HCT116 (cell line): ENCODE measurements around the gene TGFBI. TPM values are rescaled to one million over a fixed set of nuclear protein-coding genes. Genes with fewer than 3 reads are reported as not detected.

Source experiments
- ATAC-seq: fragments of 200-7000 bp; cut with Tn5 transposase; 2 replicates; pipeline ENCODE4 v1.9.1; 2020; ENCODE audit warnings: mild to moderate bottlenecking, moderate library complexity
- BruUV-seq: library from RNA; stranded (reverse); fragments of 400-500 nt; replicated peaks from 2 replicates; lab custom pipeline; 2021; lab: Mats Ljungman, UMichigan
- CTCF ChIA-PET: fragments of 300-600 bp; sonication (Branson Sonifier 250); formaldehyde crosslinking; loops from one replicate; lab custom pipeline; 2021; ENCODE audit warnings: antibody characterized with exemption; lab: Charles Lee
- POLR2A ChIA-PET: fragments of 300-600, 350-600 bp; sonication (Branson Sonifier 250); formaldehyde crosslinking; loops from one replicate; lab custom pipeline; 2021; ENCODE audit warnings: antibody characterized with exemption; lab: Charles Lee
- RAD21 ChIA-PET, 2 experiments: fragments of 300-600 bp; sonication (Branson Sonifier 250); formaldehyde crosslinking; loops; one replicate each; lab custom pipeline; 2023; ENCODE audit warnings: low total read pairs in 2 of 2; ENCODE audit not compliant: uncharacterized antibody in 2 of 2, unreplicated experiment in 2 of 2, low non-redundant PET in 1 of 2; lab: Charles Lee
- DNase-seq: peaks from one replicate; pipeline ENCODE4 v3.0.0-alpha.2; 2010; ENCODE audit warnings: low read depth, low spot score
- H2AFZ ChIP-seq: fragments of 200-600 bp; shearing (Covaris generic), sonication (generic); 2 replicates; pipeline ENCODE4 v1.6.1; 2017; ENCODE audit warnings: low read depth, mixed run types, mixed read lengths, antibody characterized with exemption, low read length; ENCODE audit not compliant: poor library complexity, severe bottlenecking
- H3K27ac ChIP-seq: 2 replicates; pipeline ENCODE4 v1.5.1; 2012; ENCODE audit warnings: low read depth, low read length
- H3K27me3 ChIP-seq: fragments of 200-600 bp; sonication (generic); 2 replicates; pipeline ENCODE4 v1.6.1; 2016; ENCODE audit warnings: mixed run types, low read length, mixed read lengths; ENCODE audit not compliant: insufficient read depth
- H3K36me3 ChIP-seq, 2 experiments: fragments of 200-500 bp in 1 of 2; fragments of 200-600 bp in 1 of 2; sonication (Bioruptor generic) in 1 of 2; sonication (generic) in 1 of 2; 2 replicates each; pipeline versions ENCODE4 v1.5.1 to v1.6.1; 2014 to 2016; ENCODE audit warnings: low read length in 2 of 2, inconsistent platforms in 1 of 2, mixed read lengths in 1 of 2, mixed run types in 1 of 2; ENCODE audit not compliant: insufficient read depth in 2 of 2, control insufficient read depth in 1 of 2
- H3K4me1 ChIP-seq, 2 experiments: fragments of 200-600 bp in 1 of 2; sonication (generic) in 1 of 2; 2 replicates each; pipeline versions ENCODE4 v1.5.1 to v1.6.1; 2012 to 2017; ENCODE audit warnings: low read length in 2 of 2, inconsistent platforms in 1 of 2, mild to moderate bottlenecking in 1 of 2, mixed read lengths in 1 of 2, mixed run types in 1 of 2, moderate library complexity in 1 of 2; ENCODE audit not compliant: insufficient read depth in 2 of 2, control insufficient read depth in 1 of 2
- H3K4me2 ChIP-seq: fragments of 200-600 bp; sonication (generic); 2 replicates; pipeline ENCODE4 v1.6.1; 2017; ENCODE audit warnings: mixed run types, low read length, mixed read lengths
- H3K4me3 ChIP-seq, 2 experiments: fragments of 200-600 bp in 1 of 2; sonication (generic) in 1 of 2; replicated peaks in 1 of 2; 2 replicates each; pipeline ENCODE4 v1.5.1; 2011 to 2016; ENCODE audit warnings: low read length in 2 of 2, control low read depth in 1 of 2, low read depth in 1 of 2, mild to moderate bottlenecking in 1 of 2, mixed read lengths in 1 of 2, mixed run types in 1 of 2
- H3K79me2 ChIP-seq: fragments of 200-600 bp; sonication (generic); 2 replicates; pipeline ENCODE4 v1.6.1; 2017; ENCODE audit warnings: mild to moderate bottlenecking, mixed run types, low read length, moderate library complexity, mixed read lengths; ENCODE audit not compliant: insufficient read depth
- H3K9ac ChIP-seq: fragments of 200-600 bp; sonication (generic); 2 replicates; pipeline ENCODE4 v1.6.1; 2016; ENCODE audit warnings: low read length, mixed read lengths
- H3K9me2 ChIP-seq: fragments of 200-600 bp; sonication (generic), shearing (Covaris generic); 2 replicates; pipeline ENCODE4 v1.6.1; 2017; ENCODE audit warnings: mixed run types, mild to moderate bottlenecking, moderate library complexity; ENCODE audit not compliant: insufficient read depth
- H3K9me3 ChIP-seq, 2 experiments: fragments of 200-500 bp in 1 of 2; fragments of 200-600 bp in 1 of 2; sonication (Bioruptor generic) in 1 of 2; sonication (generic) in 1 of 2; 2 replicates each; pipeline ENCODE4 v1.6.1; 2014 to 2017; ENCODE audit warnings: low read length in 2 of 2, mixed read lengths in 2 of 2, inconsistent platforms in 1 of 2, low read depth in 1 of 2, mild to moderate bottlenecking in 1 of 2, mixed run types in 1 of 2, moderate library complexity in 1 of 2; ENCODE audit not compliant: control insufficient read depth in 1 of 2, insufficient read depth in 1 of 2
- H4K20me1 ChIP-seq: fragments of 200-600 bp; sonication (generic), shearing (Covaris generic); 2 replicates; pipeline ENCODE4 v1.6.1; 2017; ENCODE audit warnings: mixed run types, mild to moderate bottlenecking, moderate library complexity; ENCODE audit not compliant: insufficient read depth
- CBX3 ChIP-seq: IDR thresholded peaks from 2 replicates; pipeline ENCODE4 v1.6.1; 2012; ENCODE audit warnings: low read depth
- EGR1 ChIP-seq: IDR thresholded peaks from 2 replicates; pipeline ENCODE4 v1.6.1; 2012; ENCODE audit warnings: low read depth
- ELF1 ChIP-seq: IDR thresholded peaks from 2 replicates; pipeline ENCODE4 v1.6.1; 2012; ENCODE audit warnings: low read depth, borderline replicate concordance
- EZH2 ChIP-seq: fragments of 200-600 bp; sonication (generic); IDR thresholded peaks from 2 replicates; pipeline ENCODE4 v1.6.1; 2017; ENCODE audit warnings: antibody characterized with exemption, mixed run types
- EZH2phosphoT487 ChIP-seq: fragments of 200-600 bp; IDR thresholded peaks from 2 replicates; pipeline ENCODE4 v1.6.1; 2018; ENCODE audit warnings: antibody characterized with exemption, borderline replicate concordance
- POLR2A ChIP-seq: IDR thresholded peaks from 2 replicates; pipeline ENCODE4 v1.7.0; 2011; ENCODE audit warnings: borderline replicate concordance; ENCODE audit not compliant: insufficient read depth, insufficient read length; ENCODE audit errors: extremely low read depth
- POLR2AphosphoS5 ChIP-seq: IDR thresholded peaks from 2 replicates; pipeline ENCODE4 v1.6.1; 2011; ENCODE audit warnings: mild to moderate bottlenecking, low read depth, low read length, moderate library complexity
- RAD21 ChIP-seq: IDR thresholded peaks from 2 replicates; pipeline ENCODE4 v1.6.1; 2012; ENCODE audit warnings: low read depth, mild to moderate bottlenecking
- SIN3A ChIP-seq: IDR thresholded peaks from 2 replicates; pipeline ENCODE4 v1.6.1; 2012; ENCODE audit warnings: low read depth
- SP1 ChIP-seq: IDR thresholded peaks from 2 replicates; pipeline ENCODE4 v1.6.1; 2012; ENCODE audit warnings: low read depth
- TCF7L2 ChIP-seq: IDR thresholded peaks from 2 replicates; pipeline ENCODE4 v1.7.0; 2011; ENCODE audit warnings: borderline replicate concordance, inconsistent platforms; ENCODE audit not compliant: insufficient read depth, insufficient read length; ENCODE audit errors: extremely low read depth
- YY1 ChIP-seq: IDR thresholded peaks from 2 replicates; pipeline ENCODE4 v1.6.1; 2011; ENCODE audit warnings: low read length, low read depth, moderate library complexity, mild to moderate bottlenecking; ENCODE audit not compliant: insufficient replicate concordance; ENCODE audit errors: extremely low read depth
- ZNF274 ChIP-seq: fragments of 200-500 bp; sonication (Bioruptor generic); IDR thresholded peaks from 2 replicates; pipeline ENCODE4 v1.6.1; 2014; ENCODE audit warnings: mild to moderate bottlenecking, low read depth, low read length, inconsistent platforms
- intact Hi-C: fragments of 100-400 bp; cut with micrococcal nuclease; formaldehyde crosslinking; loops from 2 replicates; pipeline ENCODE4 v1.10.0; 2022
- total RNA-seq: library from RNA; stranded (reverse); gene quantifications from one replicate; pipeline ENCODE4 v1.2.1, GENCODE V29; 2021; ENCODE audit not compliant: unreplicated experiment
- TF ChIP-seq, protein P1 (sequence below): IDR thresholded peaks from 2 replicates; pipeline ENCODE4 v1.6.1; 2011; ENCODE audit warnings: mild to moderate bottlenecking, low read length, moderate library complexity; ENCODE audit not compliant: insufficient replicate concordance; ENCODE audit errors: extremely low read depth
- TF ChIP-seq, protein P2 (sequence below): IDR thresholded peaks from 2 replicates; pipeline ENCODE4 v1.6.1; 2012
- TF ChIP-seq, protein P3 (sequence below): IDR thresholded peaks from 2 replicates; pipeline ENCODE4 v1.6.1; 2012; ENCODE audit warnings: low read depth

Gene TGFBI
- total RNA-seq, 1 experiment from 2014 or later, result 0.64 TPM

DNA sequence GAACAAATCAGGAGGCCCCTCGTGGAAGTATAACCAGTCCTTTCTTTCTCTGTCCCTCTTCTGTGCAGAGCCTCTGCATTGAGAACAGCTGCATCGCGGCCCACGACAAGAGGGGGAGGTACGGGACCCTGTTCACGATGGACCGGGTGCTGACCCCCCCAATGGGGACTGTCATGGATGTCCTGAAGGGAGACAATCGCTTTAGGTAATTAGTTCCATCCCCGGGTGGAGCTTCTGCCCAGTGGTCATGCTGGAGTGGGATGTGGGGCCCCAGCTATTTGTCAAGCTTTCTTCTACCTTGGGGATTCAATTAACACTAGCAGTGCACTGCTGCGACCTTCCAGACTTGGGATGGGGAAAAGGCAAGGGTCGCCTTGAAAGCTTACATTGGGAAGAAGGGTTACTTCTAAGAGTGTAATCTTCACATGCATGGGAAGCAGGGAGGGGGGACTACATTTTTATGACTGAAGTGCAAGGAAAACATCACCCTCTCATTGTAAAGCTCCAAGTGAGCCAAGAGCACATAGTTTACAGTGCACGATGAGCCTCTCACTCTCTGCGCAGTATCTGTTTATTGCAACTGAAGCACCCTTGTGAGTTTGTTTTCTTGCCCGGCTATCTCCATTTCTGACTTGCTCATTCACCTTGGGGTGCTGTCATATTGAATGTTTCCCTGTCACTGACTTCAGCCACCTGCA, 27.0 kb downstream of the TGFBI start (continued):
- TF ChIP-seq, protein P1, sequence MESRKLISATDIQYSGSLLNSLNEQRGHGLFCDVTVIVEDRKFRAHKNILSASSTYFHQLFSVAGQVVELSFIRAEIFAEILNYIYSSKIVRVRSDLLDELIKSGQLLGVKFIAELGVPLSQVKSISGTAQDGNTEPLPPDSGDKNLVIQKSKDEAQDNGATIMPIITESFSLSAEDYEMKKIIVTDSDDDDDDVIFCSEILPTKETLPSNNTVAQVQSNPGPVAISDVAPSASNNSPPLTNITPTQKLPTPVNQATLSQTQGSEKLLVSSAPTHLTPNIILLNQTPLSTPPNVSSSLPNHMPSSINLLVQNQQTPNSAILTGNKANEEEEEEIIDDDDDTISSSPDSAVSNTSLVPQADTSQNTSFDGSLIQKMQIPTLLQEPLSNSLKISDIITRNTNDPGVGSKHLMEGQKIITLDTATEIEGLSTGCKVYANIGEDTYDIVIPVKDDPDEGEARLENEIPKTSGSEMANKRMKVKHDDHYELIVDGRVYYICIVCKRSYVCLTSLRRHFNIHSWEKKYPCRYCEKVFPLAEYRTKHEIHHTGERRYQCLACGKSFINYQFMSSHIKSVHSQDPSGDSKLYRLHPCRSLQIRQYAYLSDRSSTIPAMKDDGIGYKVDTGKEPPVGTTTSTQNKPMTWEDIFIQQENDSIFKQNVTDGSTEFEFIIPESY, result no peak
- TF ChIP-seq YY1 (no peak), ELF1 (no peak), ZNF274 (no peak), POLR2A (no peak)

DNA sequence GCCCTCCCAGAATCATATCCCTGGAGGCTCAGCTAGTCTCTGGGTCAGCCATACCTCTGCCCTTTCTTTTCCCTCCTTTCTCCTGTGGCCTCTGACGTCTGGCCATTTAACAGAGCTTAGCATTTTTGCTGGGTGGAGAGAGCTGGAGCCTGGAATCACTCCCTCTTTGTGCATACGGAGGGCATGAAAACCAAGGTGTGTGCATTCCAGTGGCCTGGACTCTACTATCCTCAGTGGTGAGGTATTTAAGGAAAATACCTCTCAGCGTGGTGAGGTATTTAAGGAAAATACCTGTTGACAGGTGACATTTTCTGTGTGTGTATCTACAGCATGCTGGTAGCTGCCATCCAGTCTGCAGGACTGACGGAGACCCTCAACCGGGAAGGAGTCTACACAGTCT, 27.5 kb downstream of the TGFBI start:
- no peaks in the 10 kb centered on the region for H3K9me3 ChIP-seq
- no peak overlapping the region for H3K27ac ChIP-seq
- TF ChIP-seq ELF1 (no peak), TCF7L2 (no peak), SIN3A (no peak), EZH2phosphoT487 (no peak), POLR2A (no peak), SP1 (no peak), RAD21 (no peak), POLR2AphosphoS5 (no peak), CBX3 (no peak), EZH2 (no peak), ZNF274 (no peak), EGR1 (no peak)
- TF ChIP-seq, protein P2, sequence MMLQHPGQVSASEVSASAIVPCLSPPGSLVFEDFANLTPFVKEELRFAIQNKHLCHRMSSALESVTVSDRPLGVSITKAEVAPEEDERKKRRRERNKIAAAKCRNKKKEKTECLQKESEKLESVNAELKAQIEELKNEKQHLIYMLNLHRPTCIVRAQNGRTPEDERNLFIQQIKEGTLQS, result no peak
- TF ChIP-seq, protein P3, sequence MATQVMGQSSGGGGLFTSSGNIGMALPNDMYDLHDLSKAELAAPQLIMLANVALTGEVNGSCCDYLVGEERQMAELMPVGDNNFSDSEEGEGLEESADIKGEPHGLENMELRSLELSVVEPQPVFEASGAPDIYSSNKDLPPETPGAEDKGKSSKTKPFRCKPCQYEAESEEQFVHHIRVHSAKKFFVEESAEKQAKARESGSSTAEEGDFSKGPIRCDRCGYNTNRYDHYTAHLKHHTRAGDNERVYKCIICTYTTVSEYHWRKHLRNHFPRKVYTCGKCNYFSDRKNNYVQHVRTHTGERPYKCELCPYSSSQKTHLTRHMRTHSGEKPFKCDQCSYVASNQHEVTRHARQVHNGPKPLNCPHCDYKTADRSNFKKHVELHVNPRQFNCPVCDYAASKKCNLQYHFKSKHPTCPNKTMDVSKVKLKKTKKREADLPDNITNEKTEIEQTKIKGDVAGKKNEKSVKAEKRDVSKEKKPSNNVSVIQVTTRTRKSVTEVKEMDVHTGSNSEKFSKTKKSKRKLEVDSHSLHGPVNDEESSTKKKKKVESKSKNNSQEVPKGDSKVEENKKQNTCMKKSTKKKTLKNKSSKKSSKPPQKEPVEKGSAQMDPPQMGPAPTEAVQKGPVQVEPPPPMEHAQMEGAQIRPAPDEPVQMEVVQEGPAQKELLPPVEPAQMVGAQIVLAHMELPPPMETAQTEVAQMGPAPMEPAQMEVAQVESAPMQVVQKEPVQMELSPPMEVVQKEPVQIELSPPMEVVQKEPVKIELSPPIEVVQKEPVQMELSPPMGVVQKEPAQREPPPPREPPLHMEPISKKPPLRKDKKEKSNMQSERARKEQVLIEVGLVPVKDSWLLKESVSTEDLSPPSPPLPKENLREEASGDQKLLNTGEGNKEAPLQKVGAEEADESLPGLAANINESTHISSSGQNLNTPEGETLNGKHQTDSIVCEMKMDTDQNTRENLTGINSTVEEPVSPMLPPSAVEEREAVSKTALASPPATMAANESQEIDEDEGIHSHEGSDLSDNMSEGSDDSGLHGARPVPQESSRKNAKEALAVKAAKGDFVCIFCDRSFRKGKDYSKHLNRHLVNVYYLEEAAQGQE, result no peak
- TF ChIP-seq, protein P1, result no peak

More for the DNA sequence above, 27.5 kb downstream of the TGFBI start:
- Histone ChIP-seq H3K9me2 (no peaks in the 10 kb centered on the region), H3K36me3 (no peaks in the 10 kb centered on the region), H3K4me3 (no peak overlapping the region), H3K9ac (no peak overlapping the region), H2AFZ (no peak overlapping the region), H3K4me2 (no peak overlapping the region), H3K27me3 (peaks cover 27% of the 10 kb centered on the region; the same call in 1 of the 2 replicates), H3K79me2 (no peaks in the 10 kb centered on the region), H3K4me1 (peaks cover 33 to 45% of the 10 kb centered on the region in 2 experiments), H4K20me1 (no peaks in the 10 kb centered on the region)
- no TSS peak for BruUV-seq
- CTCF ChIA-PET, result no interaction called here
- POLR2A ChIA-PET, result no interaction called here
- ATAC-seq (no peak), DNase-seq (no peak)
- RAD21 ChIA-PET, result no interaction called here
- intact Hi-C loops, result loop anchor here (10.0 kb wide), 2 partner anchors 492 to 602 kb away; partner anchors contain the start of gene TIFAB
